ENCODE results near the gene ADGRL2.

The ADGRL2 gene

DNA sequence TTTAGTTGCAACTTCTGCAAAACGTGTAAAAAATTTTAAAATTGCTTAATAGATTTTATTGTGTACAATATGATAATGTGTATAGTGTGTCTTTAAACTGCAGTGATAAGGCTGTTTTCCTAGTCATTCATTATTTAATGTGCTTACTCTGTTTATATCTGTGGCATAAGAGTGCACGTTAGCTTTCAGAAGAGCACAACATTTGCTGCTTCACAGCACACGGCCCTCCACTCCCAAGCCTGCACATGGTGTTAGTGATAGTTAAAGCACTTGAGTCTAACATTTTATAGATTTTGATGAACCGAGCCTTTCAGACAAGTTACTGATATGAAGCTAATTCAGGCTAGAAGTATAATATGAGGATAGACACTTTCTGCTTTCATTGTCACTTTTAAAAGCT is 120.6 kb downstream of the ADGRL2 start:
- no peak for DNase-seq

DNA sequence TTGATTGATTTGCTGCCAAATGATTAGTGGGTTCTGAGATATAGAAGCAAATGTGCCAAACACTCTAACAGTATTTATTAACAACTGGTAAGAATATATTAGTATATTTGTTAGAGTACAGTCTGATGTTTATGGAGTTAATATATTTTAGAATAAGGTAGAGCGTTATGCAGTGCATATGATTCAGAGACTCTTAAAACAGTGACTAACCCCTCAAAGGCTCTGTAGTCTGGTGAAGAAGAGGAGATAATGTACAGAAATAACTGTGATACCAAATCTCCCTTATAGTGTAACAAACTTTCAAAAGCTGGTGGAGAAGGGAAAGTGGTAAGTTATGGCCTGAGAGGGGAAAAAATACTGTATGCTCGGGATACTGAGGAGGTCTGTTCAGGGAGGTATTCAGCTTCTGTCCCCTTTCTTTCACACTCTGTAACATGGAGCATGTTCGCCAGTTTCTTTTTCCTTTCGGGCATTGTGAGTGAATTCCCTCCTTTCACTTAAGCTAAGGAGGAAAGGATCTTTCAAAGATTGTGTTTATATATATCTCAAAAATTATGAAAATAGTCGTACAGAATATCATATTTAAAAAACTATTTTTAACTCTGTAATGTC is 121.2 kb downstream of the ADGRL2 start:
- no peak for DNase-seq

- DNase-seq = no peak
Measured at GRCh38 chr1:81922955-81923354, 122.2 kb downstream of the ADGRL2 start.

- DNase-seq = no peak
Measured at GRCh38 chr1:81929106-81929505, 128.4 kb downstream of the ADGRL2 start.

- no peak for DNase-seq
Measured at GRCh38 chr1:81936853-81937252, 136.1 kb downstream of the ADGRL2 start.

DNA sequence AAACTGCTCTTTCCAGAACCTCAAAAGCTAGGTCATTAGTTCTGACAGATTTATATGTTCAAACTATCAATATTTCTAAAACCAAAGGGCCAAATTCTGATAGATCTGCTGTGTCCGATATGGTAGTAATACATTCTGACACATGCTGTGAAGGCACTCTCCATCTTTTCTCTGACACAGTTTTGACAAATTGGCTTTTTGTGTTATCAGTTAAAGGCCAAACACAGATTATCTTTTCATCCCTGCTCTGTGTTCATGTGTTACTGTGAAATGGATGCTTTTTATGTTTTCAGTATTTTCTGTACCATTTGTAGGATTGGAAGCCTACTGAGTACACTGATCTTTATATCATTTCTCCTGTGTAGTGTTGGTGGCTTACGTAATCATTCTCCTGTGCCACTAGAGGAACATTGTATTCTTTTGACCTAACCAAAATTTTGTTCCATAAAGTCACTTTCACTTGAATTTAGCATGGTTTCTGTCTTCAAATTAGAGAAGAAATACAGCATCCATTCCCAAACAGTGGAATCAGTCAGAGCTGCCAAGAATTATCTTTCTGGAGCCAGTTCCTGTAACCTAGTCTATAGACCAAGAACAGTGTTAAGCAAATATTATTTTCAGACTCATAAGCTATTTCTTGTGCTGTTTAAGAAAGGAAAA is 137.2 kb downstream of the ADGRL2 start:
- DNase-seq = no peak

- no peak for DNase-seq
Measured at GRCh38 chr1:81948495-81948894, 147.8 kb downstream of the ADGRL2 start.

GRCh38 chr1:81949421-81949820 is 148.7 kb downstream of the ADGRL2 start:
- no peak for DNase-seq

DNA sequence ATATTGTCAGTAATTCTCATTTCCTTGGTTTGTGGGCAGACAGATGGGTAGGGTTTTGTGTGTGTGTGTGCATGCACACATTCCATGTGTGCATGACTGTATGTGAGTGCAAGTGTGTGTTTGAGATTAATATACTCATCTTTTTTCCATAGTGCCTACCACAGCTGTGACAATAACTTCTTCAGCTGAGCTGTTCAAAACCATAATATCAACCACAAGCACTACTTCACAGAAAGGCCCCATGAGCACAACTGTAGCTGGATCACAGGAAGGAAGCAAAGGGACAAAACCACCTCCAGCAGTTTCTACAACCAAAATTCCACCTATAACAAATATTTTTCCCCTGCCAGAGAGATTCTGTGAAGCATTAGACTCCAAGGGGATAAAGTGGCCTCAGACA is 149.3 kb downstream of the ADGRL2 start:
- DNase-seq = no peak

DNA sequence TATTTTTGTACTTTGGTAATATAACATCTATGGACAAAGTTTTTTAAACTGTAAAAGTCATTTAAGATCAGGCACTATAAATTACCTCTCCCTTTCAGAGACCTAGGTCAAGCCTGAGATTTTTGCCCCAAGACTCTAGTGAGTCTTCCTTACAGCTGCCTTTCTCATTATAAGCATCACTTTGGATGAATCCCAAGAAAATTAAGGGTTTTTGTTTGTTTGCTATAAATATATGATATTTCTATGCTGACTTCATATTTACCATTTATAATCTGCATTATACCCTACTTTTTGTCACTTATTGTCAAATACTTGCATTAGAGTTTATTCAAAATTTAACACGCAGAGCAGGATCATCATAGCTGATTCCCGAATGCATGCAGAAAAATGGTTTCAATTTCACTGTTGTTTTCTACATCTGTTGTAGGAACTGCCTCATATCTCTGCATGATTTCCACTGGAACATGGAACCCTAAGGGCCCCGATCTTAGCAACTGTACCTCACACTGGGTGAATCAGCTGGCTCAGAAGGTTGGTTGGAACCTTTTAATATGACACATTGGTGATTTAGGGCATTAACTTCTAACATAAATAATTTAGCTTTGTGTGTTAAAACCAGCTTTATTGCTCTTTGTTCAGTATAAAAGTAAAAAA is 150.0 kb downstream of the ADGRL2 start:
- DNase-seq = no peak

DNA sequence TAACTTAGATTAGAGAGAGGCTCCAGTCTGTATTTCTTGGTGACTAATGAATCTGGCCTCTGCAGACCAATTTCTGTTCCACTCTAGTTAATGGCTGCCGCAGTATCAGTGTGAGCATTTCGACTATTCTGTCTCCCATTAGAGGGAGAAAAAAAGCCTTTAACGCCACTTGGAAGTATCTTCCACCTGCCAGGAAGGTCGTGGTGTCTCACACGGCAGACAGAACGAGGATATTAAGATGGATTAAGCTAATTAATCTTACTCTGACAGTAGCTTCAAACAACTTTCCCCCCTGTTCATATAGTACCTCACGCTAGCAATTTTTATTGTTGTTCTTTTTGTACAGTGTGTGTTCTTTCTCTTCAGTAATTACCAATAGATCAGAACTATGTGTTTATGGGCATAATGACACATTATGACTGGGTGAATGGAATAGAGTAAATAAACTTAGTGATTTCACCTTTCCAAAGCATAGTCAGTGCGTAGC is 153.8 kb downstream of the ADGRL2 start:
- DNase-seq = no peak

DNA sequence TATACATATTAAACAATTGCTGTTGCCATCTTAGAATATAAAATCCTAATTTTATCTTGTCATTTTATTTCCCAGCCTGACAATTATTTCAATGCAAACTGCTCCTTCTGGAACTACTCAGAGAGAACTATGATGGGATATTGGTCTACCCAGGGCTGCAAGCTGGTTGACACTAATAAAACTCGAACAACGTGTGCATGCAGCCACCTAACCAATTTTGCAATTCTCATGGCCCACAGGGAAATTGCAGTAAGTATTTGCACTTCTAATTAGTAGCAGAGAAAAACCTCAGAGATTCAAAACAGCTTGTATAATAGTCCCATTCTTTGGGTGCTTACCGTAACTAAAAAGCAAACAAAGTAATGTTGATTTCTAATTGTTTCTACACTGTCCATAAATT is 167.2 kb downstream of the ADGRL2 start:
- DNase-seq = no peak

- DNase-seq = no peak
Measured at GRCh38 chr1:81970416-81970815, 169.7 kb downstream of the ADGRL2 start.

DNA sequence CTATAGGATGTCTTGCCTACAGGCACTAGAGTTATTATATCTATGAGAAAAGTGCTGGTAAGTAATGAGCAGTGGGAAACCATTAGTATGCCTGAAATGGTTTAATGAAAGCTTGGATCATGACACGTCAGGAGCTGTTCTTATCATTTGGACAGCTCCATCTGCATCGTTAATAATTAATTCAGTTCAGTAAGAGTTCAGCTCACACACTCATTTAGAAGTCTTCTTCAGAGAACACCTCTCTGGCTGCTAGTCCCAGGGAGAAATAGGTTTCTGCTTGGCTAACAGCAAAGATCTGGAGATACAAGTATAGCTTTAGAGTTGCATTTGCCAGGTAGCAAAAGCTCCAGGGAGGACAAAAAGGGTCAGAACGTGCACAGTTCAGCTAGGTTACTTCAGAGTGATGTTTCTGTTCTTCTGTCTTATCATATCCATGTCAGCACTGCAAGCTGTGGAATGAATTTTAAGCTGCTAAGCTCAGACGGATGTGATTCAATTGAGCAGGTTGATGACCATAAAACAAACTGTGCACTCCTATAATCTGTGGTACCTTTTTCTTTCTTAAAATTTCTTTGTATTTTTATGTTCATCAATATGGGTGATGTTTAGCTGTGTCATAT is 173.6 kb downstream of the ADGRL2 start:
- DNase-seq = no peak

DNA sequence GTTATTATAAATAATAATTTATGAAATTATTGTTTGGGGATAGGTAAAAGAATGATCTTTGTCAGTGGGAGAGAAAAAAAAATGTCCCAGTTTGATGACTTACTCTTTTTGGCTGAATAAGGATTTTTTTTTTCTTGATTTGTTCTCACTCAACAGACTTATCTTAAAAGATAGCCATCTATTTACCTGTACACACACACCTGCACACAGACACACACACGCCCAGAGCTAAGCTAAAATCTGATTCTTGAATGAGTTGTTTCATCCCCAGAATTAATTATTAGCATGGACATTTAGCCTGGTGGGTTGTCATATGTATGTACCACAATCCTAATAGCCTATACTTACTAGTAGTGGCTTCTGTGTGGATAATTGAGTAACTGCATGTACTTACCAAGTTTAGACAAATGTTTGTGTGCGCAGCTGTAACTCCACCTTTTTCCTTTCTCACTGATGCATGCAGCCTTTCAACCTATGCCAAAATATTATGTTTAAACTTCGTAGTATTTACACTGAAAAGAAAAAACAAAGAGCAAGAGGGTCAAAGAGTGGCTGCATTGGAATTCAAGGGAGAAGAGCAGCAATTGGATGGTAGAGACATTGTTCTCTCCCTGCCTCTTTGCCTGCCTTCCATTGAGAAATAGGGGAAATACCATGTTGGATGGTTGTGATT is 174.3 kb downstream of the ADGRL2 start:
- no peak for DNase-seq

DNA sequence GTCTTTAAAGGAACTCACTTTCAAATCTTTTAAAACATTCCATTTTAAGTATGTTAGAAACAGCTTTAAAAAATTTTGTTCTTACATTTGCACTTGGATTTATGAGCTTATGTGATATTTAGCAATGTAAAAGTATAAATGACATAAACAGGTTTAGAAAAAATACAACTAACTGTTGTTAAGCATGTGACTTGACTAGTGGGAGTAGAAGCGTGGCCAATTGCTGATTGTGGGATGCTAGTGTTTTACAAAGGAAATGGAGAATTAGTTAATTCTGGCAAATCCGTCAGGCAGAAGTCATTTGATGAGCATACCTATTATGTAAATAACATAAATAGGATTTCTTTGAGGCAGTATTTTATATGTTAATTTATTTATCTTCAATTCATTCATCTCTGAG is 175.8 kb downstream of the ADGRL2 start:
- no peak for DNase-seq

- no peak for DNase-seq
Measured at GRCh38 chr1:81978945-81979344, 178.2 kb downstream of the ADGRL2 start.

GRCh38 chr1:81982523-81982922 is 181.8 kb downstream of the ADGRL2 start:
- DNase-seq = no peak

GRCh38 chr1:81989524-81989923 is 188.8 kb downstream of the ADGRL2 start:
- no peak for DNase-seq

- no peak for DNase-seq
Measured at GRCh38 chr1:81990241-81990640, 189.5 kb downstream of the ADGRL2 start.

DNA sequence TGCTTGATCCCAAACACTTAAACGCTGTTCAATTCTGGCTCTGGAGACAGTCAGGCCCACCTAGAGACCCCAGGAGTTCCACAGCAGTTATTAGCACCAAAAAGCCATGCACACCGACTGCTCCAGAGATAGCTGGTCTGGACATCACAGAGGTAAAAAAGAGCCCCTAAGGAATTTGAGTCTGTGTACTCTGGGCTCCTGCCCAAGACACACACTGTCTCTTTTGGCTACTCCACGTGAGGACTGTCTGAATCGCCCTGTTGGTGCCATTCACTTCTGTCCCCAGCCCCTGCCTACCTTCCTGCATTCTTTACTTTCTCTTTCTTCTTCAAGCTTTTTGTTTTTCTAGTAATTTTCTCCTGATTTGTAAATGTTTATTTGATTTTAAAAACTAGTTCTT is 197.4 kb downstream of the ADGRL2 start:
- no peak for DNase-seq

- no peak for DNase-seq
Measured at GRCh38 chr1:81999364-81999763, 198.6 kb downstream of the ADGRL2 start.

DNA sequence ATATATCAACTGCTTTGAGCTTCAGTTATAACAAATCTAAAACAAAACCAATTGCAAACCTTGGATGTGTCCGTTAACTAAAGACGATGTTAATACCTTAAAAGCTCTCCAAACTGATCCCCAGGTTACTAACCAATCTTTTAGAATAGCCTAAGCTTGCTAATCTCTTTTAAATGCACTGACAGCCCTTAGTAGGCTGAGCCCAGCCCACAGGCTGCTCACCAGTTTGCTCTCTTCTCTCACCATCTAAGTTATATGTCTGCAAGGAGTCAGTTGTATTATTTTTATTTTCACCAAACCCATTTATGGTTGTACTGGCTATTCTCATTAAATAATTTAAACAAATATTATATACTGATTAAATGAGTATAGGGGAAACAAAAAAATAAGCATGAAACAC is 199.5 kb downstream of the ADGRL2 start:
- no peak for DNase-seq

Data from stimulated activated CD4-positive, alpha-beta T cell treated with anti-CD3 and anti-CD28 coated beads, Interleukin-4, amount 100 ng/mL, for 1 hour (primary cell).